H4 (cell line): ENCODE measurements around the gene GRAMD4. TPM values are rescaled to one million over a fixed set of nuclear protein-coding genes. Genes with fewer than 3 reads are reported as not detected.

ENCODE experiments used
- DNase-seq: peaks from one replicate; pipeline ENCODE4 v3.0.0-alpha.2; 2015; ENCODE audit warnings: low spot score
- total RNA-seq: library from RNA; depleted of rRNA; stranded (reverse); fragments of >200 nt; shearing (Covaris generic); gene quantifications from 2 replicates; pipeline ENCODE4 v1.2.3, GENCODE V29; 2014

The GRAMD4 gene
- total RNA-seq, 1 experiment from 2014 or later, result 3.2 TPM

- DNase-seq, result no peak
Measured at GRCh38 chr22:46688949-46689348, 68.8 kb downstream of the GRAMD4 start.

GRCh38 chr22:46690146-46690545 is 70.0 kb downstream of the GRAMD4 start:
- DNase-seq, result no peak

GRCh38 chr22:46691571-46691970 is 71.4 kb downstream of the GRAMD4 start:
- no peak for DNase-seq

- no peak for DNase-seq
Measured at GRCh38 chr22:46693634-46694415, 73.6 kb downstream of the GRAMD4 start.

GRCh38 chr22:46694416-46695170 is 74.4 kb downstream of the GRAMD4 start:
- DNase-seq, result no peak

GRCh38 chr22:46695346-46696228 is 75.4 kb downstream of the GRAMD4 start:
- DNase-seq, result no peak

- DNase-seq, result no peak
Measured at GRCh38 chr22:46696229-46696518, 76.0 kb downstream of the GRAMD4 start.

- DNase-seq, result no peak
Measured at GRCh38 chr22:46696614-46697013, 76.4 kb downstream of the GRAMD4 start.

GRCh38 chr22:46697811-46698515 is 77.8 kb downstream of the GRAMD4 start:
- no peak for DNase-seq

GRCh38 chr22:46699091-46699490 is 78.9 kb downstream of the GRAMD4 start:
- no peak for DNase-seq

- no peak for DNase-seq
Measured at GRCh38 chr22:46701262-46701661, 81.1 kb downstream of the GRAMD4 start.

- no peak for DNase-seq
Measured at GRCh38 chr22:46703171-46703995, 83.2 kb downstream of the GRAMD4 start.

- DNase-seq, result no peak
Measured at GRCh38 chr22:46703996-46704370, 83.8 kb downstream of the GRAMD4 start.

- no peak for DNase-seq
Measured at GRCh38 chr22:46706060-46706459, 85.9 kb downstream of the GRAMD4 start.

- DNase-seq, result no peak
Measured at GRCh38 chr22:46707305-46707704, 87.1 kb downstream of the GRAMD4 start.

GRCh38 chr22:46707827-46708570 is 87.8 kb downstream of the GRAMD4 start:
- DNase-seq, result no peak

- no peak for DNase-seq
Measured at GRCh38 chr22:46708766-46709330, 88.7 kb downstream of the GRAMD4 start.

- no peak for DNase-seq
Measured at GRCh38 chr22:46710806-46711205, 90.6 kb downstream of the GRAMD4 start.

- DNase-seq, result no peak
Measured at GRCh38 chr22:46712288-46712687, 92.1 kb downstream of the GRAMD4 start.

- DNase-seq, result no peak
Measured at GRCh38 chr22:46714550-46714949, 94.4 kb downstream of the GRAMD4 start.
